ENCODE data around the gene SPAAR. TPM values are rescaled to one million over a fixed set of nuclear protein-coding genes. Genes with fewer than 3 reads are reported as not detected.
"Not testable (repeated sequence)": the region's sequence is repeated elsewhere in the genome, so short reads cannot be mapped to it uniquely, and the experiment has no call there.

Gene SPAAR
- total RNA-seq, result not detected in 2 replicates

- intact Hi-C loops (cut with micrococcal nuclease), result no loop called here
These were observed at the start of gene SPAAR for GRCh38 chr9:35909274-35909673. TSS of gene SPAAR (plus strand) at chr9:35909490. CDS start at chr9:35910464, 974 bp downstream.

- intact Hi-C loops (cut with micrococcal nuclease), result no loop called here
These were observed 49.3 kb upstream of the SPAAR start for GRCh38 chr9:35859990-35860339.

GRCh38 chr9:35861161-35861897, 48.0 kb upstream of the SPAAR start:
- intact Hi-C loops (cut with micrococcal nuclease), result no loop called here

- intact Hi-C loops (cut with micrococcal nuclease), result no loop called here
These were observed 47.0 kb upstream of the SPAAR start for GRCh38 chr9:35862328-35862727.

GRCh38 chr9:35863583-35863982, 45.7 kb upstream of the SPAAR start:
- intact Hi-C loops (cut with micrococcal nuclease), result no loop called here

GRCh38 chr9:35864695-35865255, 44.5 kb upstream of the SPAAR start:
- intact Hi-C loops (cut with micrococcal nuclease), result no loop called here

- intact Hi-C loops (cut with micrococcal nuclease), result no loop called here
These were observed 41.8 kb upstream of the SPAAR start for GRCh38 chr9:35867538-35867937.

GRCh38 chr9:35868933-35869332, 40.4 kb upstream of the SPAAR start:
- intact Hi-C loops (cut with micrococcal nuclease), result no loop called here

GRCh38 chr9:35869621-35870216, 39.6 kb upstream of the SPAAR start:
- intact Hi-C loops (cut with micrococcal nuclease), result no loop called here

GRCh38 chr9:35870351-35870923, 38.9 kb upstream of the SPAAR start, which contains the start of gene OR13J1:
TSS of gene OR13J1 (minus strand) at chr9:35870401. CDS start at chr9:35870401, 0 bp downstream.
- intact Hi-C loops (cut with micrococcal nuclease), result no loop called here

- intact Hi-C loops (cut with micrococcal nuclease), result no loop called here
These were observed 37.7 kb upstream of the SPAAR start for GRCh38 chr9:35871545-35871944.

- intact Hi-C loops (cut with micrococcal nuclease), result no loop called here
These were observed 36.8 kb upstream of the SPAAR start for GRCh38 chr9:35872505-35872904.

GRCh38 chr9:35882263-35882848, 26.9 kb upstream of the SPAAR start:
- intact Hi-C loops (cut with micrococcal nuclease), result loop anchor here (1.0 kb wide), 3 partner anchors 56 to 146 kb away; no protein-coding TSS in a partner anchor

- intact Hi-C loops (cut with micrococcal nuclease), result loop anchor here (1.0 kb wide), 3 partner anchors 57 to 147 kb away; no protein-coding TSS in a partner anchor
These were observed 26.3 kb upstream of the SPAAR start for GRCh38 chr9:35882996-35883395.

- intact Hi-C loops (cut with micrococcal nuclease), result not testable (repeated sequence)
These were observed 24.4 kb upstream of the SPAAR start for GRCh38 chr9:35884908-35885307.

GRCh38 chr9:35891646-35892045, 17.6 kb upstream of the SPAAR start:
- intact Hi-C loops (cut with micrococcal nuclease), result no loop called here

- intact Hi-C loops (cut with micrococcal nuclease), result no loop called here
These were observed 17.2 kb upstream of the SPAAR start for GRCh38 chr9:35892051-35892450.

GRCh38 chr9:35896570-35896969, 12.7 kb upstream of the SPAAR start:
- intact Hi-C loops (cut with micrococcal nuclease), result no loop called here

- intact Hi-C loops (cut with micrococcal nuclease), result not testable (repeated sequence)
These were observed 11.8 kb upstream of the SPAAR start for GRCh38 chr9:35897376-35898099.

- intact Hi-C loops (cut with micrococcal nuclease), result no loop called here
These were observed 11.0 kb upstream of the SPAAR start for GRCh38 chr9:35898337-35898736.

GRCh38 chr9:35899021-35899420, 10.3 kb upstream of the SPAAR start:
- intact Hi-C loops (cut with micrococcal nuclease), result no loop called here
